Endodermal cell (in vitro differentiated cells): ENCODE data around the gene ZNF155. TPM values are rescaled to one million over a fixed set of nuclear protein-coding genes. Genes with fewer than 3 reads are reported as not detected.
A peak's percentile ranks its signal among the peaks of the same experiment; 100 is the strongest.

Experiments
- DNase-seq: peaks from one replicate; pipeline ENCODE4 v3.0.0-alpha.2; 2017
- H3K27ac ChIP-seq: 2 replicates; pipeline ENCODE4 v1.5.1; 2013; ENCODE audit warnings: mild to moderate bottlenecking, low read depth, low read length, moderate library complexity
- H3K27me3 ChIP-seq: 2 replicates; pipeline ENCODE4 v1.6.1; 2013; ENCODE audit warnings: mild to moderate bottlenecking, low read length, moderate library complexity; ENCODE audit not compliant: insufficient read depth, control insufficient read depth, poor library complexity, severe bottlenecking
- H3K36me3 ChIP-seq: 2 replicates; pipeline ENCODE4 v1.7.0; 2013; ENCODE audit warnings: mild to moderate bottlenecking, low read length, moderate library complexity; ENCODE audit not compliant: control insufficient read depth, insufficient read depth
- H3K4me1 ChIP-seq: one replicate; pipeline ENCODE4 v1.7.0; 2013; ENCODE audit warnings: low read length; ENCODE audit not compliant: control insufficient read depth, insufficient read depth
- H3K4me3 ChIP-seq: 2 replicates; pipeline ENCODE4 v1.5.1; 2013; ENCODE audit warnings: mild to moderate bottlenecking, low read length, moderate library complexity
- H3K9ac ChIP-seq: 2 replicates; pipeline ENCODE4 v1.6.1; 2013; ENCODE audit warnings: mild to moderate bottlenecking, low read length, moderate library complexity; ENCODE audit not compliant: poor library complexity, severe bottlenecking; ENCODE audit errors: extremely low read depth
- H3K9me3 ChIP-seq: 2 replicates; pipeline ENCODE4 v1.6.1; 2013; ENCODE audit warnings: mild to moderate bottlenecking, low read length, moderate library complexity; ENCODE audit not compliant: control insufficient read depth
- H3K27ac Mint-ChIP-seq: 2 replicates; pipeline ENCODE4 v1.8.0; 2020; ENCODE audit warnings: mixed read lengths
- H3K27me3 Mint-ChIP-seq: 2 replicates; pipeline ENCODE4 v1.8.0; 2021; ENCODE audit warnings: mild to moderate bottlenecking, mixed read lengths; ENCODE audit not compliant: insufficient read depth
- H3K36me3 Mint-ChIP-seq: 2 replicates; pipeline ENCODE4 v1.8.0; 2020; ENCODE audit warnings: low read depth, mixed read lengths
- H3K4me1 Mint-ChIP-seq: 2 replicates; pipeline ENCODE4 v1.8.0; 2020; ENCODE audit warnings: mixed read lengths
- H3K4me3 Mint-ChIP-seq: 2 replicates; pipeline ENCODE4 v1.8.0; 2020; ENCODE audit warnings: mild to moderate bottlenecking, moderate library complexity, mixed read lengths
- H3K9me3 Mint-ChIP-seq: 2 replicates; pipeline ENCODE4 v1.8.0; 2020; ENCODE audit warnings: mild to moderate bottlenecking, mixed read lengths
- CTCF ChIP-seq: fragments of 200-600 bp; sonication (generic); conservative IDR thresholded peaks from 2 replicates; pipeline ENCODE4 v1.5.0; 2021; ENCODE audit warnings: antibody characterized with exemption, mild to moderate bottlenecking
- WGBS, 2 experiments: methylation state at CpG; one replicate each; pipeline versions ENCODE4 v1.1.5 to v1.1.7; 2013; ENCODE audit warnings: missing lambda C conversion rate in 2 of 2, mixed read lengths in 1 of 2; ENCODE audit not compliant: insufficient coverage in 1 of 2, insufficient read length in 1 of 2; 5-methylcytosine and 5-hydroxymethylcytosine counted together
- total RNA-seq, 2 donors: library from RNA; stranded (reverse); fragmentation: NEBNext Ultra II Directional in 1 of 2; extraction: Animal tissue kit (Norgen Biotek cat#: 25700) in 1 of 2; gene quantifications; 2 replicates in 1 of 2; 3 replicates in 1 of 2; pipeline ENCODE4 v1.2.1, GENCODE V29; 2021

The ZNF155 gene
- total RNA-seq, 2 donors from 2014 or later: 9.7 to 12.7 TPM

DNA sequence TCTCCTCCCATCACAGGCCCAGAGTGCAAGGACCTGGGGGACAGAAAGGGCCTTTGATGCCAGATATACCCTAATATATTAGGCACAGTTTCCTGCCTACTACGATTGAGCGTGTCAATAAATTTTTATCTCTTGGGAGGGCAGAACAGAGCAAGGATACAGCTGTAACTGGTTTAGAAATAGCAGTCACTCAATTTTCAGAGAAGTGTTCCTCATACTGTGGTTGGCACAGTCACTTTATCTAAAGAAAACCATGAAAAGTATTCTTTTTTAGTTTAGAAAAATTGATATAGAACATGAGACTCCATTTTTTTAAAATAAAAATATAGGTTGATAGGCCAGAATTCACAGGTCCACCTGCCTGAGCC is 460 bp upstream of the ZNF155 start:
- H3K27me3 Mint-ChIP-seq: peaks cover 2% of the 10 kb centered on the region
- H3K27ac ChIP-seq: no peak overlapping the region
- no peaks in the 10 kb centered on the region for H3K9me3 ChIP-seq
- H3K9ac ChIP-seq: no peak overlapping the region
- H3K9me3 Mint-ChIP-seq: peaks cover 7% of the 10 kb centered on the region
- H3K27me3 ChIP-seq: no peaks in the 10 kb centered on the region
- H3K4me3 Mint-ChIP-seq: peak overlapping the region; percentile 96
- TF ChIP-seq CTCF: no peak
- H3K4me1 Mint-ChIP-seq: peaks cover 2% of the 10 kb centered on the region
- peak overlapping the region; percentile 93 for H3K4me3 ChIP-seq
- no peaks in the 10 kb centered on the region for H3K36me3 Mint-ChIP-seq
- no peak overlapping the region for H3K27ac Mint-ChIP-seq
- peaks cover 5% of the 10 kb centered on the region for H3K36me3 ChIP-seq
- WGBS, 2 experiments: 89% methylated on average over 2 of the region's 2 CpGs; no CpG with 5 or more reads in 1 of the 2 experiments
- no peaks in the 10 kb centered on the region for H3K4me1 ChIP-seq
- DNase-seq: no peak

- Mint-ChIP-seq H3K27me3 (peaks cover 2% of the 10 kb centered on the region), H3K36me3 (peaks cover 10% of the 10 kb centered on the region), H3K4me1 (peaks cover 2% of the 10 kb centered on the region), H3K4me3 (peak overlapping the region; percentile 96), H3K27ac (no peak overlapping the region), H3K9me3 (peaks cover 3% of the 10 kb centered on the region)
- H3K27ac ChIP-seq: no peak overlapping the region
- H3K4me3 ChIP-seq: peak overlapping the region; percentile 93
- H3K27me3 ChIP-seq: no peaks in the 10 kb centered on the region
- no peaks in the 10 kb centered on the region for H3K4me1 ChIP-seq
- TF ChIP-seq CTCF: no peak
- peak overlapping the region; percentile 77 for H3K9ac ChIP-seq
- H3K36me3 ChIP-seq: peaks cover 16% of the 10 kb centered on the region
- DNase-seq: peak; percentile 48
- WGBS, 2 experiments: 8 to 11% methylated on average over 8 to 14 of the region's 14 CpGs
- H3K9me3 ChIP-seq: no peaks in the 10 kb centered on the region
Observed at GRCh38 chr19:43984687-43985000, 656 bp downstream of the ZNF155 start.

DNA sequence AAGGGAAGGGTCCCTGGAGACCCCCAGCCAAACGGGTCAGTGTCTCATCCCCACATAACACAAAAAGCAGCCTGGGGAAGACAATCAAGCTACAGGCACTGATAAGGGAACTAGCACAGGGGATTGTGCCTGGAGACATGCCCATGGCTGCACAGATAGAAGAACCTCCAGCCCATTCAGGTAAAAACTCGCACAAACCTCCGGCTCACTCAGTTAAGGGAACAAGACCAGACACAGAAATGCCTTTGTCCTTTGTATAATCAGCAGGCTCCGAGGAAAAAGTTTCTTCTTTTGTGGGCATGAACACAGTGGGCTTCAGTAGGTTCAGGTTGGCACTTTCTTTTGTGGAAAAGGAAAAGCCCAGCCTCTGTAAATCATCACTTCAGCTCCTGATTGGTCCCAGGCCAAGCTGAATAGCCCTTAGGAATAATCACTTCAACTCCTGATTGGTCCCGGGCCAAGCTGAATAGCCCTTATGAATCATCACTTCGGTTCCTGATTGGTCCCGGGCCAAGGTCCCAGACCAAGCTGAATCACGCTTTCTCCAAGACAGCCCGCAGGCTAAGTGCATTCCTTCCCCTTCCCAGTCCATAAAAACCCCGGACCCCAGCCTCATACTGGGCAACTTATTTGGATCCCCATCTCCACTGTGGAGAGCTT is 13.8 kb downstream of the ZNF155 start:
- no peak overlapping the region for H3K4me3 Mint-ChIP-seq
- peaks cover 6% of the 10 kb centered on the region for H3K4me1 Mint-ChIP-seq
- 83 to 97% methylated on average over 7 to 10 of the region's 10 CpGs for WGBS, 2 experiments
- H3K9me3 Mint-ChIP-seq: no peaks in the 10 kb centered on the region
- peaks cover 11% of the 10 kb centered on the region for H3K27me3 Mint-ChIP-seq
- Histone ChIP-seq H3K4me3 (no peak overlapping the region), H3K9me3 (no peaks in the 10 kb centered on the region), H3K27ac (no peak overlapping the region), H3K9ac (no peak overlapping the region), H3K27me3 (no peaks in the 10 kb centered on the region), H3K36me3 (peaks cover 39% of the 10 kb centered on the region), H3K4me1 (no peaks in the 10 kb centered on the region)
- TF ChIP-seq CTCF: no peak
- no peak overlapping the region for H3K27ac Mint-ChIP-seq
- H3K36me3 Mint-ChIP-seq: peaks cover 29% of the 10 kb centered on the region
- peak; percentile 53 for DNase-seq
